HG03378 (cell line): ENCODE results near the gene CARMIL3.
A peak's percentile ranks its signal among the peaks of the same experiment; 100 is the strongest.

Experiments
- ATAC-seq: cut with Tn5 transposase; IDR thresholded peaks from one replicate; pipeline ENCODE4 v1.9.1; 2021; ENCODE audit warnings: mild to moderate bottlenecking, moderate library complexity; ENCODE audit not compliant: unreplicated experiment

The CARMIL3 gene

GRCh38 chr14:24113379-24113800, 61.6 kb downstream of the CARMIL3 start:
- no peak for ATAC-seq

GRCh38 chr14:24113801-24114531, 62.2 kb downstream of the CARMIL3 start:
- ATAC-seq = peak; percentile 34

GRCh38 chr14:24114532-24115421, 63.0 kb downstream of the CARMIL3 start, which contains the start of the genes DCAF11 and NRL:
TSS of gene DCAF11 (plus strand) at chr14:24114777. CDS start at chr14:24115595, 818 bp downstream.
TSS of gene NRL (minus strand) at chr14:24114949. CDS start at chr14:24082848, 32,101 bp downstream.
- ATAC-seq = peak; percentile 89

GRCh38 chr14:24115422-24116127, 63.8 kb downstream of the CARMIL3 start:
- ATAC-seq = no peak

- ATAC-seq = no peak
These were observed 64.5 kb downstream of the CARMIL3 start for GRCh38 chr14:24116128-24116814.

- no peak for ATAC-seq
These were observed 65.4 kb downstream of the CARMIL3 start for GRCh38 chr14:24117179-24117578.
